GM21717 (cell line): ENCODE measurements around the gene CLDN10.
"Not testable (repeated sequence)": the region's sequence is repeated elsewhere in the genome, so short reads cannot be mapped to it uniquely, and the experiment has no call there.

Experiments used
- ATAC-seq: cut with Tn5 transposase; IDR thresholded peaks from one replicate; pipeline ENCODE4 v1.9.1; 2021; ENCODE audit warnings: mild to moderate bottlenecking, moderate library complexity; ENCODE audit not compliant: unreplicated experiment

The CLDN10 gene

GRCh38 chr13:95552539-95553441 lies at the start of gene CLDN10:
TSS of gene CLDN10 (plus strand) at chr13:95552720. CDS start at chr13:95552754, 34 bp downstream.
- ATAC-seq, result no peak

GRCh38 chr13:95503662-95504061 lies 48.9 kb upstream of the CLDN10 start:
- no peak for ATAC-seq

GRCh38 chr13:95505265-95505664 lies 47.3 kb upstream of the CLDN10 start:
- ATAC-seq, result no peak

- no peak for ATAC-seq
Measured at GRCh38 chr13:95505986-95506385, 46.5 kb upstream of the CLDN10 start.

DNA sequence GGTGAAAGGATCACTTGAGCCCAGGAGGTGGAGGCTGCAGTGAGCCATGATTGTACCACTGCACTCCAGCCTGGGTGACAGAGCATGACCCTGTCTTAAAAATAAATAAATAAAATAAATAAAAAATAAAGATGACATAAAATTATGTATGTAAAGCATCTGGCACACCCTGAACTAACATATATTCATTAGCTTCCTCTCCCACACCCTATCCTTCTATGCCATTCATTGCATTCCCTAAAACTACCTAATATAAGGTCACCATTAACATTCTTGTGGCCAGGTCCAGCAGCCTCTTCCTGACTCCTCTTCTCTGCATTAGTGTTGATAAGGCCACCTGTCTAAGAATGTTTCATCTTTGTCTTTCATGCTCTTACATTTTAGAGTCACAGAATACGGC lies 44.5 kb upstream of the CLDN10 start:
- no peak for ATAC-seq

DNA sequence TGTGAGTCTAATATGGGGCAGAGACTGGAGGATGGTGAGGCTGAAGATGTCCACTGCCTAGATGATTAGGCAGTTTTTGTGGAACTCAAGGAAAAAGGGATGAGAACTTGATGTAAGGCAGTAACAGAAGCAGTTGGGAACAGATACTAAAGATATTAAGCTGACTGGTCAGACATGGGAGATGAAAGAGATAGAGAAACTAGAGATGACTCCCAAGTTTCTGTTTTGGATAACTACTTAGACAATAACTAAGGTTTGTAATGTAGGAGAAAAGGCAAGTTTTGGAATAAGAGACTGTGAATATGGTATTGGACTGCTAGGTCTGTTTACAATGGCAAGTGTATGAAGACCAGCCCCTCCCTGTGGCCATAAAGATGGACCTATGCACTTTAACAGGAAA lies 43.5 kb upstream of the CLDN10 start:
- no peak for ATAC-seq

DNA sequence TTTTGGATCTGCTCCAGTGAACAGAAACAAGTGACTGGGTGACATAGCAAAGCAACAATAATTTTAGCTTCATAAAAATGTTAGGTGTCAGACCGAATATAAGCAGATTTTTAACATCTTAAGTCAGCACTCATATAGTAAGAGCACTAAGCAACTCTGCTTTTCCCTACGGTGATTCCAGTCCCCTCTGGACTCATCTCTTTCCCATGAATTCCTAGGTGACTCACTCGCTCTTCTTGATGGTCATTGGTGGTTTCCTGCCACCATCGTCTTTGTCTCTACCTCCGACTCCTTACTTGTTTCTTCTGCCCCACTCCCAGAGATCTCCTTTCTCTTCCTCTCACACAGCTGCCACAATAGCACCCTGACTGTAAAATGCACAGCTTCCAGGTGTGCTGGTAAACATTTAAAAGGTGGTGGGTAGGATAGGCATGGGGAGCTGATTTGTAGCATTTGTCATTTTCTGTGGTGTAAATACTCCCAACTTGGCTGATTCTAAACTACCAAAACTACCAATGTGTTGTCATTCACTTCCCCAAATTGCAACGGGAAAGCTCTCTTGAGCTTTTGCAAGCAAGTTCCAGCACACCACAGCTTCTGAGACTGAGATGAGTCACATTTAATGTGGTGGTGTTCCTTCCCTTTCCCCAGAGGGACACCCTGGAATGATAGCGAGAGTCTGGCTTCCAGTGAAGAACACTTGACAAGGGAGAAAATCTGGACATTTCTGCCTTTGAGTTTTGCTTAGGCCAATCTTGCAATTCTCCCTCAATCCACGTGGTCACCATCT lies 42.8 kb upstream of the CLDN10 start:
- no peak for ATAC-seq

GRCh38 chr13:95510950-95511349 lies 41.6 kb upstream of the CLDN10 start:
- ATAC-seq, result no peak

GRCh38 chr13:95512424-95512823 lies 40.1 kb upstream of the CLDN10 start:
- no peak for ATAC-seq

DNA sequence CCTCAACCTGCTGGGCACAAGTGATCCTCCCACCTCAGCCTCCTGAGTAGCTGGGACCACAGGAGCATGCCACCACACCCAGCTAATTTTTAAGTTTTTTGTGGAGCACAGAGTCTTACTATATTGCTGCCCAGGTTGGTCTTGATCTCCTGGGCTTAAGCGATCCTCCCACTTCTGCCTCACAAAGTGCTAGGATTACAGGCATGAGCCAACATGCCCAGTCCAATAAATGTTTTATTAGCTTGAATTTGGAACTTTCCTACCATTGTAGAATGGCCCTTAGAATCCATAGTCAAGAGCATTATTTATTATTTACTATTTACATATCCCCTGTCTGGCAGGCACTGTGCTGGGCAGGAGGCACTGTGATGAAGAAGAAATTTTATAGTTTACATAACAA lies 39.6 kb upstream of the CLDN10 start:
- no peak for ATAC-seq

- not testable (repeated sequence) for ATAC-seq
Measured at GRCh38 chr13:95515606-95516005, 36.9 kb upstream of the CLDN10 start.

DNA sequence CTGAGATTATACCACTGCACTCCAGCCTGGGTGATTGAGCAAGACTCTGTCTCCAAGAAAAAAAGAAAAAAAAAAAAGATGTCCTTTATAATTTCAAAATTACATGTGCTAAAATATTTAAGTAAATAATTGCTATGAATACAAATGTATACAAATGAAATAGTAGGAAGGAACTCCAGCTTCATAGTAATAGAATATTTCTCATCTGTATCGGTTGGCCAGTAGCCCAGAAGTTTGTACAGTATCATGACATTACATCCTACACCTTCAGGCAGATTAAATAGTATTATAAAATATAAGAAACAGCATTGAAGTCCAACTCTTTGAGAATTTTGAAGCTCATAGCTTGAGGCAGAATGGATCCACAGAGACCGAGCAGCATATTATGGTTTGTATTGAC lies 36.5 kb upstream of the CLDN10 start:
- no peak for ATAC-seq

DNA sequence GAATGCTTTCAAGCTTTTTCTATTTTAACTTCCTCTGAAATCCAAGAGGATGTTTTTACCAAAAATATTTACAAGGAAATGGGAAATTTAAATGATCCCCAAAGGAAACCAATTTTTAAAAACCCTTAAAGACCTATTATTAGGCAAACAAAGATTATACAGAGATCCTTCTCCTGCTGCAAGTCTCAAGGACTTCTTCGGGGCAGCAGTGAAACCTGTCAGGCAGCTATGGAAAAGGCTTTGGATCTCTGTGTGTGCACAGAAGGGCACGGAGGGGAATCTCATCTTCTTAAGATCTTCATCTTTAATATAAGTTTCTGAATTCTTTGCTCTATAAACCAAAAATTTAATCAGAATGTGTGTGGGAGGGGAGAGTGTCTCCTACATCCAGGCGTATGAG lies 36.0 kb upstream of the CLDN10 start:
- no peak for ATAC-seq

- no peak for ATAC-seq
Measured at GRCh38 chr13:95523598-95523997, 28.9 kb upstream of the CLDN10 start.

DNA sequence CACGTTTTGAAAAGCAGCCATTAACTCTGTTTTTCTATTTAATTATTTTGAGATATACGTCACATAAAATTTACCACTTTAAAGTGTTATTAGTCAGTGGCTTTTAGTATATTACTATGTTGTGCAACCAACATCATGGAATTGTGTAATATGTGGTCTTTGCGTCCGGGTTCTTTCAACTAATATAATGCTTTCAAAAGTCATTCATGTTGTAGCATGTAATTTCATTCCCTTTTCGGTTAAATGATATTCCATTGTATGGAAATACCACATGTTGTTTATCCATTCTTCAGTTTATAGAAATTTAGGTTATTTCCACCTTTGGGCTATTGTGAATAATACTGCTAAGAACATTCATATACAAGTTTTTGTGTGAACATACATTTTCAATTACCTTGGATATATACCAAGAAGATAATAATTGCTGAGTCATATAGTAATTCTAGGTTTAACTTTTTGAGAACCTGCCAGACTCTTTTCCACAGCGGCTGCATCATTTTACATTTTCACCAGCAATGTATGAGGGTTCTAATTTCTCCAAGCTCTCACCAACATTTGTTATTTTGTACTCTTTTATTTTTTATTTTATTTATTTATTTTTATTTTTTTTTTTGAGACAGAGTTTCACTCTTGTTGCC lies 28.1 kb upstream of the CLDN10 start:
- ATAC-seq, result no peak

- no peak for ATAC-seq
Measured at GRCh38 chr13:95527955-95528354, 24.6 kb upstream of the CLDN10 start.

DNA sequence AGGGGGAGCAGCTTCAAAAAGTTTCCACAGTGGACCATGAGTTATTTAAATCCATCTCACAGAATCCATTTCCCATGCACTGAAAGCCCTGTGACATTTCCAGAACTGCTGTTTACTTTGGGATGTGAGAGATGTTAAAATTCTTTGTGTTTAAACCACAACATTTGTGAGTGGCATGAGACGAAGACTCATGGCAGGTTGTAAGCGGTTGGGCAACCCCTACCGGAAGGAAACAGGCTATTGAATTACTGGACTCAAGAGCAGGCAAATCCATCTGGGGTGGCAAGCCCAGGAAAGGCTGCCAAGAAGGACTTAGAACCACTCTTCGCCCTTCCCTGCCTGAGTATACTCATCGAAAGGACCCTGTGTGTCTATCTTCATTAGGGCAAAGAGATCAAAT lies 22.3 kb upstream of the CLDN10 start:
- ATAC-seq, result no peak

DNA sequence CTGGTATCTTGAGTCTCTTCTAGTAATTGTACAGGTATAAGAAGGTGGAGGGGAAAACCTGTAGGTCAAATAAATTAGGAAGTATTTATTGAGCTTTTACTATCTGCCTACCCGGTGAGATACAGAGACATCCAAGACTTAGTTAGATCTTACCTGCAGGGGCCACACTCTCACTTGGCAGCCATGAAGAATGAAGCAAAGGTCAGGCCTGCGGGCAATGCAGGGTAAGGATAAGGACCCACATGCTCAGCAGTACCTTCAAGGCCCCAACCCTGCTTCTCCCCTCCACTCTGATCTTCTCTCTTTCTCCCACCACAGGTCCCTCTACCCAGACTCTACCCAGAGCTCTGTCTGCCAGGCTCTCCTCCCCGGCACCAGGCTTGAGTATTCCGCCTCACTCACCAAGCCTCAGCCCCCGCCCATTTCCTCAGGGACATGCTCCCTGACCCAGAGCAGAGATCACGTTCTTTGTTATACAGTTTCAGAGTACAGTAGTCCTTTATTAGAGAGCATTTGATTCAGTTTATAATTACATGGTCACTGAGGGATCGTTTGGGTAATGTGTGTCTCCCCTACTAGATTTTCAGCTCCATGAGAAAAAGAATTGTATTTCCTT lies 18.9 kb upstream of the CLDN10 start:
- no peak for ATAC-seq

DNA sequence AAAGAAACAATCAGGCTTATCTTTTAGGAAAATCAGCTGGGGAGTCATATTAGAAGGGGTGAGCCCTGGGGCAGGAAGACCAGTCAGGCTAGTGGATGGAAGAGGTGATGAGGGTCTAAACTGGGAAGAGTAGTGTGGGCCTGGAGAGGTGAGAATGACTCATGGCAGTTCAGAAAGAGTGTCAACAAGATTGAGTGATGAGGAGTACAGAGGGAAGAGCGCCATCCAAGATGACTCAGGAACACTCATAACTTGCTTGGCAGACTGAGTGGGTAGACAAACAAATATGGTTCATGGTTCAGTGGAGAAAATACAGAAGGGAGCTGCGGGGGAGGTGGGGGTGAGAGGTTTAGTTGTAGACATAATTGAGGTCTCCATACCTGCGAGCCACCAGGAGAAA lies 17.3 kb upstream of the CLDN10 start:
- peak; percentile 86 for ATAC-seq

DNA sequence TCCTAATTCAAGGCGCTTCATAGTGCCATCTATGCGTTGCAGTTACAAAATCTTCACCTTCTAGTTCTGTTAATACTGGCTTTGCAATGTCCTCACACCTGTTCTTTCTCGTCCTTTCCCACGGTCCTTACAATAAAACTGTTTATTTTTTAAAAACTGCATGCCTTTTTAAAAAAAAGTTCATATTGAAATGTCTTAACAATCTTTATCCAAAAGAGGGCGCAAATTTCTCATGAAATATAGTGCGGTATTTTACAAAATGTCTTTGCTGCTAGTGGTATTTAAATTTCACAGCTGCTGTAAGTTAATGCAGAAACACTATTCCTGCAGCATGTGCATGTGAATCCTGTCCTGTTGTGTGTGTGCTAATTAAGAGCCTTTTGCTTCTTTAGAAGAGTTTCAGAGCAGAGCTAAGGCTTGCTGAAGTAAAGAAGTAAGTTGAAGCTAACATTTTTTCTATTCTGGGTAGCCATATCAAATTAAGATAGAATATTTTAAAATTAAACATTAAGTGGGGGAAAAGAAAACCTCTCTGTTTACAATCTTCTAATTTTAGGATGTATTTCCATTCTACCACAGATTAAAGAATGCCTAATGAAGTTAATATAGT lies 15.8 kb upstream of the CLDN10 start:
- ATAC-seq, result no peak

DNA sequence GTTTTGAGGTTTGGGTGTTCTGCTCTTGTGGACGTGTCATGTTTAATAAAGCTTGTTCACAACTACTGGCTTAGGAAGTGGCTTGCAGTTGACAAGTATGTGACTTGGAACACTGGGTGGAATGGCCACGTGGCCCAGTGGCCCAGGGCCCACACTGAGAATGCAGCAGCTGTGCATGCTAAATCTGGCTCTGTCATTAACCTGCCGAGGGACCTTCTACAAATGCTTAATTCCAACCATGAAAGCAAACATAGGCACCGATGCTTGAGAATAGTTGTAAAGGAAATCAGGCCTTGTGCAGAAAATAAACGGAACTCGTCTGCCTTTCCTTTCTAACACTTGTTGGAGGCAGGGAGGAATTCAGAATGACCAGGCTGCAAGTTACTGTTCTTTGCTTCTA lies 11.6 kb upstream of the CLDN10 start:
- ATAC-seq, result no peak
